Measurements from ENCODE around the gene WDR20.

WDR20 gene

DNA sequence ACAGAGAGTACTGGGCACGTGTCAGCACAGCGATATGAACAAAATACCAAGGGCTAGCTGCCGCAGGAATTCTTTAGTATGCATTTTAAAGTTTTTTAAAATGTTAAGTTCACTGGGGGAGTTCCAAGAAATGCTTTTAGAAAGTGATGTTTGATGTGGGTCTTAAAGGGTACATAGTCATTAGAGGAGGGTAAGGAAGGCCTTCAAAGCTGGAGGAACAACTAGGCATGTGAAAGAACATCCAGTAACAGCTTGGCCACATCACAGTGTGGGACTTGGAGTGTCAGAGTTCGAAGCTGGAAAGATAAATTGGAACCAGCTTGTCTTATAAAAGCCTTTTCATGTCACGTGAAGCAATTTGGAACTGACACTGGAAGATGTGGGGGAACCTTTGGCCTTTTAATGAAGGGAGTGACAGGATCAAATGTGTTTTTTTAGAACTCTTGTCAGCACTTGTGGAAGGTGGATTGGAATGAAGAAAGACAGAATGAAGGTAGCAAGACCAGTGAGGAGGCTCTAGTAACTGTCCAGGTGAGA is 57.7 kb downstream of the WDR20 start:
- DNase-seq (ENCODE audit: low read depth, low spot score), result no peak

DNA sequence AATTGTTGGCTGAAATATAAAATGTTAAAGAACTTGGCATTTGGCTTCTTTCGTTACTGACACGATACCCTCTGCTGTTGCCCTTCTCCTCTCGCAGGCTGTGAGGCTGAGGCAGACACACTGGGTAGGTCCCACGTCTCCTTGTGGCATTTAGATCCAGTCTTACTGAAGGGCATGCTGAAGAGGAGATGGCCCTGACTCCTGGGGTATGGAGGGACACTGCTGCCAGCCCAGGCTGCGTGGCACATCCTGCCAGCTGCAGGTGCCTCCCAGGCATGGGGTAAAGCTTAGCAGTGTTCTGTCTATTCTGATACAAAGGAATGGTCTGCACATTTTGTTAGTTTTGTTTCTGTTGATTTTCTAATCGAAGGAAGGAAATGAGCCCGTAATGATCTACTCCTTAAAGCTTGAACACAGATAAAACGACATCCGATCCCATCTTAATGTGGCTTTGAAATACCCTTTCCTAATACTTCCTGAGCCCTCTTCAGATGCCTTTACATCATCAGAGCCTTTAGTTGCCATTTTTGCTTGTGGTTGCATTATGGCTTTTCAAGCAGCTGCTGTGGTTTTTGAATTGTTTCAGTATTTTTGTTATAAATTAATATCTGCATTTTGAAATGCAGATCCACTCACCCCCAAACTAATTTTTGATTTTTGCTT is 61.1 kb downstream of the WDR20 start:
- DNase-seq (ENCODE audit: low read depth, low spot score), result no peak

DNA sequence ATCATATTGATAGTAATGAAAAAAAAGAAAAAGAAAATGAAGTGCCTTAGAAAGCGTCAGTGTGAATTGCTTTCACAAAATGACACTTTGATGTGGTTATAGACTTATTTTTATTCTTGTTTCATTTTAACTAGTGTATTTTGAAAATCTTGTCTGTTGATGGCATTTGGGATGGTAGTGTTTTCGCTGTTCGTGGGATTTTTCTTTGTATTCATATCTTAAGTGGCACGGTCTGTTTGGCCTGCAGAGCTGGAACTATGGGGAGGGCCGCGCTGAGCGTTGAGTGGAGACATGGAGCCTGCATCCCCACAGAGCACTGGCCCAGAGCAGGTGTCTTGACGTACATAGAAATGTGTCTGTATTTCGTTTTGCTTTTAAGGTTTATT is 61.6 kb downstream of the WDR20 start:
- no peak for DNase-seq (ENCODE audit: low read depth, low spot score)

DNA sequence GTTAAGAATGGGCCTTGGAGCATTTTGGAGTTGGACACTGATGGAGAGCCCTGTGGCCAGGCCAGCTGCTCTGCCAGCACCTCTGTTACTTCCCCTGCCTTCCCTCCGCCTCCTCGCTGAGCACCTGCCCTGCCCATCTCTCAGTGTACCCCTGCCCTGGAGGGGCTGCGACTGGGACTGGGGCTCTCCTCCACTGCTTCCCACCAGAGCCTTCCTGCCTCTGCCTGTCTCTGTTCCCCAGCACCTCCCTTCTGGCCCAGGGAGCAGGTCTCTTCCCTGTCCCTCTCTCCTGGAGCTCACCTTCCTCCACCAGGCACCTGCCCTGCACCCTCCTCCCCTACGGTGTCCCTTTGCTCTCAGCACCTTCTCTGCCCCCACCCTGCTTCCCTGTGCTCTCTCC is 62.1 kb downstream of the WDR20 start:
- no peak for DNase-seq (ENCODE audit: low read depth, low spot score)

DNA sequence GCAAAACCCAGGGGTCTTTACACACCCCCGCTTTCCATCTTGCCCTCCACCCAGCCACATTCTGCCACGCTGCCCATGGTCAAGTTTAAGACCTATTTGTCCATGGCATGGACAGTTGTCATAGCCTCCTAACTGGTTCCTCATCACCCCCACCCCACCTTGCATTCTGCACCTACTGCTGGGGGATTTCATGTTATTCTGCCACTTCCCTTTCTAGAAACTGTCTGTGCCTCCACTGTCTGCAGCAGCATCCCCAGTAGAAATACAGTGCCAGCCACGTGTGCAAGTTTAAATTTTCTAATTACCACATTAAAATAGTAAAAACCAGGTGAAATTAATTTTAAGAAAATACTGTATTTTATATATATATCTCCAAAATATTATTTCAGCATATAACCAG is 63.2 kb downstream of the WDR20 start:
- DNase-seq (ENCODE audit: low read depth, low spot score), result no peak

DNA sequence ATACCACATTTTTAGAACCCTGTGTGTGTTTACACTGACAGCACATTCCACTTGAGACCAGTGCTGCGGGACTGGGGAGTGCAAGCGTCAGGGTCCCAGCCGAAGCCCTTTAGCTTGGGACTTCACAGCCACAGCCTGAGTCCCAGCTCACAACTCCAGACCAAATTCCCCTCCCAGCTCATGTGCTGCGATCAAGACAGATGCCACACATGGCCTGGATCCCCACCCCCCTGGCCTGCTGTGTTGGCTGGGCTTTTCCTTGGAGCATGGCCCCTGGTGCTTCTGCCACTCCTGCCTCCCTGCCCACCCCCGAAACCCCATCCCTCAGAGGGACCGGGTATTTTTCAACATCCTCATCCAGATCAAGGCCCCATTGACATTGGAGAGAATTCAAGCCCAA is 63.7 kb downstream of the WDR20 start:
- DNase-seq (ENCODE audit: low read depth, low spot score), result no peak

DNA sequence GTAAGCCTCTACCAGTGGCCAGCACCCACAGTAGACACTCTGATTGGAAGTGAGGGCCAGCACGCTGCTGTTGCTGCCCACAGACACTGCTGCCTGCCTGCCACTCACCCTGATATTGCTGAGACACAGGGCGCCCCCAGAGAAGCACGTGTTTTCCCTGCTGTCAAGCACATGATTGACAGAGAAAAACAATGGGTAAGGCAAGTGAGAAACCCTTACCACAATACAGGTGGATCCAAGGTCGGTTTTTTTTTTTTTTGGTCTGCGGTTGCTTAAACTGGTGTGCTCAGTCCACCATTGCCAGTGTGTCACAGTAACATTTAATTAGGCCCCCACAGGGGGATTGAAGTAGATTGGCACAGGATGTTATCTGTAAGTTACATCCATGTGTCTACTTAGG is 65.9 kb downstream of the WDR20 start:
- no peak for DNase-seq (ENCODE audit: low read depth, low spot score)

DNA sequence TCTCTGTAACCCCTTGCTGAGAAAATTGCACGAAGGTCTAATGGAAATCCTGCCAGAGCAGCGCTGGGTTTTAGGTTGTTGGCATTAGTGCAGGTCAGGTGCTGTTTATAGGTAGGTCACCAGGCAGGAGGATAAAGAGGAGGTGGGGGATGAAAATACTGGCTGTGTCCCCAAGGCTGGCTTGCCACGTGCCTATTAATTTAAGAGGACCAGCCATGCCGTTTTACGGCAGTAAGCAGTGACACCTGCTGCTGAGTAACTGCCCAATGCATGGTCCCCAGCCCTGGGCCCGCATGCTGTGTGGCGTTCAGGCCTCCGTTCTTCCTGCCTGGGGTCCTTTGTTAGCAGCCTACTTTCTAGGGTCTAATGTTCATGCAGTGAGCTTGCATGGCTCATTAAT is 67.2 kb downstream of the WDR20 start:
- DNase-seq (ENCODE audit: low read depth, low spot score), result no peak

DNA sequence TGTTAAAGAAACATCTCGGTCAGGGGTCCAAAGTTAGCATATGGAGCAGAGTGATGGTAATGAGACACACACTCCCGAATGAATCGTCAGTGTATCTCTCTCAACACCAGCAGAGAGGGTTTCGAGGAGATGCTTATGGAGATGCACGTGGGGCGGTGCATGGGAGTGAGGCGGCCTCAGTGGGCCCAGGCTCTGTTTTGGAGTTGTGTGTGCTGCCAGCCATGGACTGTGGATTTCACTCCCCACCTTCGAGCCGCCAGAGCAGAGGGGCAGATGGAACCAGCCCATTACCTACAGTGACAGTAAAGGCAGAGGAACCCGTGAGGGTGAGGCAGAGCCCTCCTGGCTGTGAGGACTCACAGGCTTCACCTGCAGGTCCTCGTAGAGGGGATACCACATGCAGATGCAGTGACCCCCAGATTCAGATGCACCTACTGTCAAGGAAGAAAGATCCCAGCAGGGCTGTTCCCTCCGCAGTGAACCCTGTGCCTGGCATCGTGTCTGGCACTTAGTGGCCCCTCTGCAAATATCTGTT is 68.2 kb downstream of the WDR20 start:
- no peak for DNase-seq (ENCODE audit: low read depth, low spot score)

DNA sequence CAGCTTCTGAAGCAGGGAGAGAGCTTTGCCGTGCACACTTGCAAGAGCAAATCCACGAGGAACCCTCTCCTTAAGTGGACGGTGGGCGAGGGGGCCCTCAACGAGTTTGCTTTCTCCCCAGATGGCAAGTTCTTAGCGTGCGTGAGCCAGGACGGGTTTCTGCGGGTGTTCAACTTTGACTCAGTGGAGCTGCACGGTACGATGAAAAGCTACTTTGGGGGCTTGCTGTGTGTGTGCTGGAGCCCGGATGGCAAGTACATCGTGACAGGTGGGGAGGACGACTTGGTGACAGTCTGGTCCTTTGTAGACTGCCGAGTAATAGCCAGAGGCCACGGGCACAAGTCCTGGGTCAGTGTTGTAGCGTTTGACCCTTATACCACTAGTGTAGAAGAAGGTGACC is 69.0 kb downstream of the WDR20 start:
- no peak for DNase-seq (ENCODE audit: low read depth, low spot score)

DNA sequence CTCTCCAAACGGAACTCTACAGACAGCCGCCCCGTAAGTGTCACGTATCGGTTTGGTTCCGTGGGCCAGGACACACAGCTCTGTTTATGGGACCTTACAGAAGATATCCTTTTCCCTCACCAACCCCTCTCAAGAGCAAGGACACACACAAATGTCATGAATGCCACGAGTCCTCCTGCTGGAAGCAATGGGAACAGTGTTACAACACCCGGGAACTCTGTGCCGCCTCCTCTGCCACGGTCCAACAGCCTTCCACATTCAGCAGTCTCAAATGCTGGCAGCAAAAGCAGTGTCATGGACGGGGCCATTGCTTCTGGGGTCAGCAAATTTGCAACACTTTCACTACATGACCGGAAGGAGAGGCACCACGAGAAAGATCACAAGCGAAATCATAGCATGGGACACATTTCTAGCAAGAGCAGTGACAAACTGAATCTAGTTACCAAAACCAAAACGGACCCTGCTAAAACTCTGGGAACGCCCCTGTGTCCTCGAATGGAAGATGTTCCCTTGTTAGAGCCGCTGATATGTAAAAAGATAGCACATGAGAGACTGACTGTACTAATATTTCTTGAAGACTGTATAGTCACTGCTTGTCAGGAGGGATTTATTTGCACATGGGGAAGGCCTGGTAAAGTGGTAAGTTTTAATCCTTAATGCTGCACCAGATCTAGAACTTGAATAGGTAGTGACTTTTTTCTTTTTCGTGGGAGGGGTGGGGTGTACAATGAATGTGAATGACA is 69.7 kb downstream of the WDR20 start:
- no peak for DNase-seq (ENCODE audit: low read depth, low spot score)

DNA sequence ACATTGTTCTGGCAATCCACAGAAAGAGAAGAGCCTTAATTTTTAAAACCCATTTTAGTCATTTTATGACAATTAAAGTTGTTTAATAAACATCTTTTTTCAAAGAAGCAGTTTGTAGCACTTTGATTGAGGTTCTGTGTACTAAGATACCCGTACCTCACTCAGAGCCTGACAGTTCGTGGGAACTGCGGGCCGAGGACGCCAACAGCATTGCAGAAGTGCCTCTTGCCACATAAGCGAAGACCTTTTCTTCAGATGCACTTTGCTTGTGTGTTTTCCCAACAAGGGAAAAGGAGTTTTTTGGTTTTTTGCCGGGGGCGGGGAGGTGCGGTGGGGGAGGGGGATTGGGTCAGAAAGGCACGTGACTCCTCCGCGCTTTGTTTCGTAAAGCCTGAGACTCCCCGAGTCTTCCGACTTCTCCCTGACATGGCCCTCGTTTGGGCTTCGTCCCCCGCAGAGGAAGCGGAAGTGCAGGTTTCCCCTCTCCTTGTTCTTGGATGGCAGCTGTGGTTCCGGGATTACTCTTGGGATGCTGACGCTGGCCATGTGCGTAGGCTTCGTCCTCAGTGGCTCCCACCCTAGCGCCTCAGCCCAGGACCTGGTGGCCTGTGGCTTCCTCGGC is 70.8 kb downstream of the WDR20 start:
- no peak for DNase-seq (ENCODE audit: low read depth, low spot score)

DNA sequence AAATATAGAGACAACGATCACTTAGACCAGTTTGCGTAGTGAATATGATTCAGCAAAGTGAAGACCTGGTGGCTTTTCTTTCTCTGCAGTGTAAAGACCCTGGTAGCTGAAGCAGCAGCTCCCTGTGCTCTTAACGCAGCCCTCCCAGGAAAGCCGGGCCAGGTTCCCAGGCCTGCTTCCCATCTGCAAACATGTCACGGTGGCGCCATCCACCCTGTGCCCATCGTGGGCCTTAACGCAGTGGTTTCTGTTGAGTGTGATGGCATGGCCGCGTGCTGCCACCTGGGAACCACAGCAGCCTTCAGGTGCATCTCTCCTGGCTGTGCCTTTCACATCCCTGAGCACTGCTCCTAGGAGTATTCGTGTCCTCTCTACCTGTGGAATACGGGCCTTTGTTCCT is 71.5 kb downstream of the WDR20 start:
- no peak for DNase-seq (ENCODE audit: low read depth, low spot score)

DNA sequence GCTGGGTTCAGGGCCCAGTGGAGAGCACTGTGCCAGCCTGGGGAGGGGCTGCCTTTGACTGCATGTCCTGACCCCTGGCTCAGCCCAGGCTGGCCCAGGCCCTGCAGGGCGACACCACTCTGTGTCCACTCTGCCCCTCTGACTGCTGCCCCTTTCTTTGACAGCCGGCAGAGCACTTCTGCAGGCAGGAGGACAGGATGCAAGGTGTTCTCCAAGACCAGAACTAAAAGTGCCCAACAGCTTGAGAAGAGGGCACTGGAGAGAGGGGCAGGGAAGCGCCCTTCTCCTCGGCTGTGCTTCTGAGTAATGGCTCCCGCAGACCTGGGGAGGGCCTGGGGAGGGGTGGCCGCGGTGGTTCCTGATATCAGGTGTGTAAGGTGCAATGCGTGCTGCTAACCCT is 72.7 kb downstream of the WDR20 start:
- DNase-seq (ENCODE audit: low read depth, low spot score), result no peak

DNA sequence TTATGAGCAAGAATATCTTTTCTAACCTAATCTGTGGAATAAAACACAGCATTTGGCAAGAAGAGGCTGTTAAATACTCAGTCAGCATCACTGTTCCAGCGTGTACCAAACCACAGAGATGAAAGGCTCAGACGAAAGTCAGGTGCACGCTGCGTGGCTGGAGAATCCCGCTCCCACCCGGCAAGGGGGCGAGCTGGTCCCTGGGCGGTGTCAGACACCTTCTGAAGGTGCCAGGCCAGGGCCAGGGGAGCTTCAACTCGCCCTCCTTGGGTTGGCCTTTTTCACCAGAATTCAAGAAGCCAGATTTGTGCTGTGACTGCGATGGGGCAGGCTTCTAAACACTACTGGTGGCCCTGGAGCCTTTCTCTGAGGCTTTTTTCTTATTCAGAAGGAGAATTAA is 73.1 kb downstream of the WDR20 start:
- DNase-seq (ENCODE audit: low read depth, low spot score), result no peak

DNA sequence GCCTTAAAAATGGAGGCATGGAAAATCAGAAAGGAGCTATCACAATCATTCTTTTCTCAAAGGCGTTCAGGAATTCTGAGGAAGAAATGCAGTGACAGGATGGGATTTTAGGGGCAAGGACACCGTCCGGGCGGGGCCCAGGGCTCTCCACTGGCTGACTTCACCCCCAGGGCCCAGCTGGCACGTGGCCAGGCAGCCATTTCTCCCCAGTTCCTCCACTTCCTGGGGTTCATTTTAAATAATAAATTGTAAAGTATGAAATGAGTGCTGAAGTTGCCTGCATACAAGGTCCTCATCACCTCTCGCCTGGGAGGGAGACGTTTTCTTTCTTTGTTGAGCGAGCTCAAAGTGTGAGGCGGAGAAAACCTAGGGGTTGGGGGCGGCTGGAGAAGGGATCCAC is 73.8 kb downstream of the WDR20 start:
- DNase-seq (ENCODE audit: low read depth, low spot score), result no peak

DNA sequence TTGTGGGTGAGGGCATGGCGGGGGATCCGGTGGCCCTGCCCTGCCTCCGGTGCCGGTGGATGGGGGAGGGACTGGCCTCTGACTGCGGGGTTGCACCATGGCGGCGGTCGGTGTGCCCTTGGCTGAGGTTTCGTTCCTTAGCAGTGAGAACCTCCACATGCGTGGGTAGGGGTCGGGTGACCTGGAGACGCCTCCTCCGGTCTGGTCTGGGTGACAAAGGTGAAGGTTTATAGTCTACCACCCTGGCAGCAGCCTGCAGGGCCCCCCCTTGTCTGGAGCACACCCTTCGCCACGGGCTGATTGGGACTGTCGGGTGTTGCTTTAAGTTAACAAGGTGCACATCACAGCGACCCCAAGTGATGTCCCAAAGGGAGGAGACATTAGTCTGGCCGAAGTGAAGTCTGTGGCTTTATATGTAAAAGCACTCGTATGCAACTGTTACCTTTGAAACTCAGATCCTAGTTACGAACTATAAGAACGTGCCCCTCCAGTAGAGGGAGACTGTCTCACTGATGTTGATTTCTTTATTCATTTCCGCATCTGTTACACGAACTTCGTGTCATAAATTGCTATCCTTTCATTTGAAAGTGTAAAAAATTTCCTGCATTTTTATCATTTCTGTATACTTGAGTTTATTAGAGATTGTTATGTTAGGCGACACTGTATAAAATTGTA is 74.4 kb downstream of the WDR20 start:
- no peak for DNase-seq (ENCODE audit: low read depth, low spot score)

DNA sequence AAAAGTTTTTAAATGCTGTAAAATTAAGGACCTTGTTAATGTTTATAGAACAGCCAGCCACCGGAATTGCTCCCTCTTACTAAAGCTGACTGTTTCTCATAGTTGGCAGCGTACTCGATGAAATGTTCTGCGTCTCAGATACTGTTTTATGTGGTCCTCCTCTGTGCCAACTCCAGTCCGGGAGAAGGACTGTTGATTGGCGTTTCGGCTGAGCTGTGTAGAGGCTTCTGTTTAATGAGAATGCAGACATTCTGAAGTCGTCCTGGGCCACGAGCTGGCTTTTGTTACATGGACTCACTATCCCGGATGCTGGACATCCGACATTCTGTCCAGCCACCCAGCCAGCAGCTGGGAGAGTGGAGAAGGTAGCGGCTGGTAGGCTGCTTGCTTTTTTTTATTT is 75.4 kb downstream of the WDR20 start:
- DNase-seq (ENCODE audit: low read depth, low spot score), result no peak

DNA sequence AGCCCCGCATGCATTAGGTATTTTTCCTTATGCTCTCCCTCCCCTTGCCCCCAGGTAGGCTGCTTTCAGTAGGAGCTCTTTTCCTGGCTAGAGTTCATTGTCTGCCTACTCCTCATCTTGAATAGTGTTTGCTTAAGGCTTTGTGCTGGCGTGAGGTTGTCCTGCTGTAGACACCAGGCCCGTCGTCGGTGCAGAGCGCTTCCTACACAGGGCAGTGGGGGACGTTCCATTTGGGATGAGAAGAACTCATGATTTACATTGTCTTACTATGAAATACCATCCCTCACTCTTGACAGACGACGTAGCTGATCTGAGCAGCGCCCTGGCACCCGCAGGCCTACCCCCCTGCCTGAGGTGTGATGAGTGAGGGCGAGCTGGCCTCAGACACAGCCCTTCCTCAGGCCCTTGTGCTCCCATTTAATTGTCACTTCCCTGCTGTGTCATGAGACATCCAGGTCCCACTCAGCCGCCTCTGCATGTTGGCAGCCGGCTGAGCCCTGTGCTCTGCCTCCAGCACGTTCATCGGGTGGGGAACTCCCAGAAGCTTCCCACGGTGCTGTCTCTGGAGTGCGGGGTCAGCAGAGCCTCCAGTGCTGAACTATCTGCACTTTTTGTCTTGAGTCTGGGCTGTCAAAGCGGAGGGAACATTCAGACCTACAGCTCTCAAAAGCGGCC is 76.0 kb downstream of the WDR20 start:
- DNase-seq (ENCODE audit: low read depth, low spot score), result no peak

DNA sequence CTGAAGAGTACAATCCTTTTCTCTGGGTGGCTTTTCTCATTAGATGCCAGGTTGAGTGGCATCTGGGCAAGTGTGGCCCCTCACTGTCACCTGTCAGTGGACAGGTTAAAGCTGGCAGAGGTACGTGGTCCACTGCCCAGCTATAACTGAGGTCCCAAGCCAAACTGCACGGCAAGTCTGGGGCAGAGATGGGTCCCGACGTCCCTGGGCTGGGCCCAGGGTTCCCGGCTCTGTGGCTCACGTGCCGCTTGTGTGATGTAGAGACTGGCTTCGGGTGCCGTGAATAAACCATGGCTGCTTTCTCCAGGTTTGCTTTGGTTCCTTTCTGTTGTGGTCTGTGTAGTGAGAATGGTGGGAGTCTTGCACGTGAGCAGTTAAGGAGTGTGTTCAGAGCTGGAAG is 77.7 kb downstream of the WDR20 start:
- DNase-seq (ENCODE audit: low read depth, low spot score), result no peak

DNA sequence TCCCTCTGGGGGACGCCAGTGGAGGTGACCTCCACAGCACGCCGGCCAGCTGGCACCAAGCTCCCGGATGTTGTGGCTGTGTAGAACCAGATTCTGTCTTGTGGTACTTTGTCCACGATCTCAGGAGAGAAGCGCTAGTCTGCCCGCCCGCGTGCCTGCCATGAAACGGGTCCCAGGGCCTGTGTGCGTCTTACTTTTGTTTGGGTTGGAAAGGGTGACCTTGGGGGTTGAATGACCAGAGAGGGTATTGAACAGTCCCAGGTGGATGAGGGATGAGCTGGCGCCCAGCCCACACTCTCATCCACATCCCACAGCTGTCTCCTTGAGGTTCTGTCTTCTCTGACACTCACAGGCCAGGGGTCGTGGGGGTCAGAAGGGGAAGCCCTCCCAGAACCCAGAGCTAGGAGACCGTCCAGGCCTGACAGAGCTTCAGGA is 78.3 kb downstream of the WDR20 start:
- no peak for DNase-seq (ENCODE audit: low read depth, low spot score)

DNA sequence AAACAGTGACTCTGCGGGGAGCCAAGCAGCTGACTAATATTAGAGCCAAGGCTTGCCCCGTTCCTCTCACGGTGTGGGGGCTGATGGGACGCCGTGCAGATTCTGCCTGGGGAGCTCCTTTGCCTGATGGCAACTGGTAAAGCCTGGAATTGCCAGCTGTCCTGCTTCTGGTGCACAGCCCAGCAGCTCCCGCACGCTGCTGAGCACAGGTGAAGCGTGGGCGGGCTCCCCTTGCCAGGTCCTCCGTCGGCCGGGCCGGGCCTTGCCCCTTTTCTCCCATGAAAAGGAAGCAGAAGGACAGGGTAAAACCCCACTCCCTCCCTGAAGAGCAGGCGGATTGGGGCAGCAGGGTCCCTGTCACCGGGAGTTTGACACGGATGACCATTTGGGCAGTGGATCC is 79.0 kb downstream of the WDR20 start:
- no peak for DNase-seq (ENCODE audit: low read depth, low spot score)
